HS-27A (cell line): ENCODE measurements around the gene MPV17L2.

Experiments used
- DNase-seq: peaks from one replicate; pipeline ENCODE4 v3.0.0-alpha.2; 2012; ENCODE audit warnings: low read depth, missing footprints

Gene MPV17L2

DNA sequence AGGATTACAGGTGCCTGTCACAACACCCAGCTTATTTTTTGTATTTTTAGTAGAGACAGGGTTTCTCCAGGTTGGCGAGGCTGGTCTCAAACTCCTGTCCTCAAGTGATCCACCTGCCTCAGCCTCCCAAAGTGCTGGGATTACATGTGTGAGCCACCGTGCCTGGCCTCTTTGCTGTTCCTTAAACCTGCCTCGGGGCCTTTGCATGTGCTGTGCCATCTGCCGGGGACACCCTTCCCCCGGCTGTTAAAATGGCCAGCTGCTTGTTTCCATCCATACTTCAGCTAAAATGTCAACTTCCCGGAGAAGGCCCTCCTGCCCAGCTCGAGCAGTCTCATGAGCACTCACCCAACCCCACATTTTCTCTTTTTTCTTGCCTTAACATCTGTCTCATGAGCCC lies 52.3 kb downstream of the MPV17L2 start:
- DNase-seq, result no peak
